Activated CD4-positive, alpha-beta T cell treated with anti-CD3 and anti-CD28 coated beads, Interleukin-2, amount 50 U/mL, for 16 hours (primary cell): Measurements from ENCODE around the gene LOX.

Experiments used
- DNase-seq: peaks from one replicate; pipeline ENCODE4 v3.0.0-alpha.2; 2020

The LOX gene

GRCh38 chr5:122078116-122079110 lies at the start of gene LOX:
Gene LOX, minus strand, starts transcription at chr5:122078259. Its CDS starts 274 bp downstream, at chr5:122077985.
- no peak for DNase-seq

- DNase-seq: no peak
These were observed 48.8 kb upstream of the LOX start for GRCh38 chr5:122126756-122127321.

- DNase-seq: no peak
These were observed 48.2 kb upstream of the LOX start for GRCh38 chr5:122126177-122126755.

- DNase-seq: no peak
These were observed 46.7 kb upstream of the LOX start for GRCh38 chr5:122124766-122125165.

GRCh38 chr5:122121479-122122465 lies 43.7 kb upstream of the LOX start:
- no peak for DNase-seq

GRCh38 chr5:122120957-122121356 lies 42.9 kb upstream of the LOX start:
- DNase-seq: no peak

GRCh38 chr5:122120493-122120892 lies 42.4 kb upstream of the LOX start:
- DNase-seq: no peak

GRCh38 chr5:122119205-122119604 lies 41.1 kb upstream of the LOX start:
- no peak for DNase-seq

GRCh38 chr5:122118356-122118948 lies 40.4 kb upstream of the LOX start:
- no peak for DNase-seq

- DNase-seq: no peak
These were observed 36.4 kb upstream of the LOX start for GRCh38 chr5:122114501-122114900.

GRCh38 chr5:122112733-122113558 lies 34.9 kb upstream of the LOX start:
- no peak for DNase-seq

GRCh38 chr5:122112063-122112462 lies 34.0 kb upstream of the LOX start:
- no peak for DNase-seq

- DNase-seq: no peak
These were observed 33.4 kb upstream of the LOX start for GRCh38 chr5:122111460-122111859.

- DNase-seq: no peak
These were observed 32.9 kb upstream of the LOX start for GRCh38 chr5:122110987-122111386.

GRCh38 chr5:122107016-122107415 lies 29.0 kb upstream of the LOX start:
- DNase-seq: no peak

- no peak for DNase-seq
These were observed 27.9 kb upstream of the LOX start for GRCh38 chr5:122105909-122106308.

GRCh38 chr5:122102825-122103224 lies 24.8 kb upstream of the LOX start:
- no peak for DNase-seq

- DNase-seq: peak; percentile 20
These were observed 23.7 kb upstream of the LOX start for GRCh38 chr5:122101636-122102285.

- DNase-seq: no peak
These were observed 21.2 kb upstream of the LOX start for GRCh38 chr5:122099060-122099790.

GRCh38 chr5:122097391-122097790 lies 19.3 kb upstream of the LOX start:
- no peak for DNase-seq
